GM12891 (cell line): ENCODE results near the gene KCNT1.

ENCODE experiments used
- DNase-seq: peaks from one replicate; pipeline ENCODE4 v3.0.0; 2011; ENCODE audit warnings: low spot score; ENCODE audit not compliant: insufficient read length
- FAIRE-seq: peaks from 2 replicates; lab custom pipeline; 2011; peaks lifted over from hg19 to GRCh38; lab: Jason Lieb, UNC
- PAX5 ChIP-seq: IDR thresholded peaks from 2 replicates; pipeline ENCODE4 v1.6.1; 2011; ENCODE audit warnings: low read length, moderate library complexity, mild to moderate bottlenecking; ENCODE audit not compliant: insufficient read depth, severe bottlenecking
- POLR2A ChIP-seq: IDR thresholded peaks from 2 replicates; pipeline ENCODE4 v1.6.1; 2011; ENCODE audit warnings: low read depth, low read length, control low read depth
- POLR2AphosphoS5 ChIP-seq: IDR thresholded peaks from 2 replicates; pipeline ENCODE4 v1.6.1; 2011; ENCODE audit warnings: low read depth, low read length, control low read depth
- POU2F2 ChIP-seq: IDR thresholded peaks from 2 replicates; pipeline ENCODE4 v1.6.1; 2011; ENCODE audit warnings: low read depth, mild to moderate bottlenecking, control low read depth, low read length, moderate library complexity
- SPI1 ChIP-seq: IDR thresholded peaks from 2 replicates; pipeline ENCODE4 v1.6.1; 2011; ENCODE audit warnings: low read depth, low read length, control low read depth
- TAF1 ChIP-seq: IDR thresholded peaks from 2 replicates; pipeline ENCODE4 v1.6.1; 2011; ENCODE audit warnings: low read depth, low read length, control low read depth

The KCNT1 gene

GRCh38 chr9:135689011-135689410, 13.0 kb upstream of the KCNT1 start:
- FAIRE-seq, result no peak
- no peak for DNase-seq
- TF ChIP-seq POLR2A, result no peak
- TF ChIP-seq SPI1, result no peak
- no peak for TF ChIP-seq POLR2AphosphoS5
- no peak for TF ChIP-seq POU2F2
- TF ChIP-seq PAX5, result no peak
- no peak for TF ChIP-seq TAF1

- TF ChIP-seq SPI1 (no peak), POLR2A (no peak), POLR2AphosphoS5 (no peak), POU2F2 (no peak), PAX5 (no peak), TAF1 (no peak)
- DNase-seq (no peak), FAIRE-seq (peak; percentile 23)
Observed at GRCh38 chr9:135690836-135691570, 11.0 kb upstream of the KCNT1 start.

GRCh38 chr9:135692410-135692809, 9.6 kb upstream of the KCNT1 start:
- no peak for FAIRE-seq
- DNase-seq, result no peak
- TF ChIP-seq TAF1 (no peak), SPI1 (no peak), POLR2A (no peak), POLR2AphosphoS5 (no peak)

GRCh38 chr9:135693265-135693664, 8.7 kb upstream of the KCNT1 start:
- DNase-seq (no peak), FAIRE-seq (no peak)
- TF ChIP-seq PAX5 (no peak), TAF1 (no peak), SPI1 (no peak), POU2F2 (no peak), POLR2A (no peak), POLR2AphosphoS5 (no peak)

GRCh38 chr9:135693771-135694170, 8.2 kb upstream of the KCNT1 start:
- FAIRE-seq, result no peak
- TF ChIP-seq SPI1 (no peak), POLR2AphosphoS5 (no peak), TAF1 (no peak), PAX5 (no peak), POU2F2 (no peak), POLR2A (no peak)
- no peak for DNase-seq

- no peak for FAIRE-seq
- no peak for DNase-seq
- no peak for TF ChIP-seq POLR2A
- TF ChIP-seq SPI1, result no peak
- TF ChIP-seq TAF1, result no peak
- TF ChIP-seq POLR2AphosphoS5, result no peak
- no peak for TF ChIP-seq PAX5
- TF ChIP-seq POU2F2, result no peak
Observed at GRCh38 chr9:135694414-135694813, 7.6 kb upstream of the KCNT1 start.

GRCh38 chr9:135695036-135695435, 6.9 kb upstream of the KCNT1 start:
- no peak for FAIRE-seq
- no peak for TF ChIP-seq POU2F2
- no peak for TF ChIP-seq POLR2A
- TF ChIP-seq POLR2AphosphoS5, result no peak
- no peak for DNase-seq

- DNase-seq (no peak), FAIRE-seq (no peak)
- TF ChIP-seq POLR2AphosphoS5, result no peak
- TF ChIP-seq TAF1, result no peak
- TF ChIP-seq POU2F2, result no peak
- no peak for TF ChIP-seq PAX5
- no peak for TF ChIP-seq POLR2A
- no peak for TF ChIP-seq SPI1
Observed at GRCh38 chr9:135695642-135696041, 6.3 kb upstream of the KCNT1 start.

GRCh38 chr9:135696446-135696845, 5.5 kb upstream of the KCNT1 start:
- DNase-seq, result no peak
- no peak for FAIRE-seq

GRCh38 chr9:135697226-135697625, 4.8 kb upstream of the KCNT1 start:
- TF ChIP-seq POLR2AphosphoS5, result no peak
- TF ChIP-seq TAF1, result no peak
- no peak for TF ChIP-seq POLR2A
- no peak for TF ChIP-seq SPI1
- TF ChIP-seq POU2F2, result no peak
- TF ChIP-seq PAX5, result no peak
- DNase-seq, result no peak
- no peak for FAIRE-seq

More at GRCh38 chr9:135696446-135696845, 5.5 kb upstream of the KCNT1 start:
- TF ChIP-seq POLR2AphosphoS5 (no peak), PAX5 (no peak), POLR2A (no peak), POU2F2 (no peak), SPI1 (no peak), TAF1 (no peak)
